Measurements from ENCODE around the gene TFCP2L1.

TFCP2L1 gene

GRCh38 chr2:121287956-121288355, 3.0 kb upstream of the TFCP2L1 start:
- no peak overlapping the region for H3K4me3 ChIP-seq (replicated peaks; ENCODE audit: low read depth, low read length)
- TF ChIP-seq CTCF (IDR thresholded peaks at IDR 0.05; ENCODE audit: low read length, missing control alignments): no peak
- no peak for DNase-seq (ENCODE audit: low read depth)

GRCh38 chr2:121287146-121287798, 2.3 kb upstream of the TFCP2L1 start:
- TF ChIP-seq CTCF (IDR thresholded peaks at IDR 0.05; ENCODE audit: low read length, missing control alignments): no peak
- no peak overlapping the region for H3K4me3 ChIP-seq (replicated peaks; ENCODE audit: low read depth, low read length)
- DNase-seq (ENCODE audit: low read depth): no peak

- no peak overlapping the region for H3K4me3 ChIP-seq (replicated peaks; ENCODE audit: low read depth, low read length)
- no peak for DNase-seq (ENCODE audit: low read depth)
- no peak for TF ChIP-seq CTCF (IDR thresholded peaks at IDR 0.05; ENCODE audit: low read length, missing control alignments)
Observed at GRCh38 chr2:121286506-121286905, 1.5 kb upstream of the TFCP2L1 start.

- DNase-seq (ENCODE audit: low read depth): no peak
- no peak overlapping the region for H3K4me3 ChIP-seq (replicated peaks; ENCODE audit: low read depth, low read length)
- no peak for TF ChIP-seq CTCF (IDR thresholded peaks at IDR 0.05; ENCODE audit: low read length, missing control alignments)
Observed at GRCh38 chr2:121285926-121286325, 924 bp upstream of the TFCP2L1 start.

- TF ChIP-seq CTCF (IDR thresholded peaks at IDR 0.05; ENCODE audit: low read length, missing control alignments): no peak
- DNase-seq (ENCODE audit: low read depth): no peak
- H3K4me3 ChIP-seq (replicated peaks; ENCODE audit: low read depth, low read length): no peak overlapping the region
Observed at GRCh38 chr2:121283670-121284462, 1.1 kb downstream of the TFCP2L1 start.

- no peak overlapping the region for H3K4me3 ChIP-seq (replicated peaks; ENCODE audit: low read depth, low read length)
- TF ChIP-seq CTCF (IDR thresholded peaks at IDR 0.05; ENCODE audit: low read length, missing control alignments): no peak
Observed at GRCh38 chr2:121282800-121283385, 2.1 kb downstream of the TFCP2L1 start.

More at GRCh38 chr2:121282800-121283385, 2.1 kb downstream of the TFCP2L1 start:
- no peak for DNase-seq (ENCODE audit: low read depth)
